Caco-2 (cell line): ENCODE results near the gene L1TD1. TPM values are rescaled to one million over a fixed set of nuclear protein-coding genes. Genes with fewer than 3 reads are reported as not detected.
"Not testable (repeated sequence)": the region's sequence is repeated elsewhere in the genome, so short reads cannot be mapped to it uniquely, and the experiment has no call there.

ENCODE experiments used
- BruUV-seq: library from RNA; stranded (reverse); fragments of 400-500 nt; replicated peaks from 2 replicates; lab custom pipeline; 2021; lab: Mats Ljungman, UMichigan
- CTCF ChIA-PET: fragments of 300-600 bp; sonication (Branson Sonifier 250); formaldehyde crosslinking; loops from one replicate; lab custom pipeline; 2022; ENCODE audit warnings: antibody characterized with exemption; lab: Charles Lee
- POLR2A ChIA-PET: fragments of 300-600 bp; sonication (Branson Sonifier 250); formaldehyde crosslinking; loops from one replicate; lab custom pipeline; 2022; ENCODE audit warnings: antibody characterized with exemption; lab: Charles Lee
- DNase-seq, 2 experiments: peaks; one replicate each; pipeline versions ENCODE4 v3.0.0 to v3.0.0-alpha.2; 2020 to 2022
- H3K27me3 ChIP-seq: replicated peaks from 2 replicates; pipeline ENCODE4 v1.6.0; 2011; ENCODE audit warnings: low read length; ENCODE audit not compliant: control insufficient read depth, insufficient read depth
- H3K36me3 ChIP-seq: 2 replicates; pipeline ENCODE4 v1.5.1; 2011; ENCODE audit warnings: low read length; ENCODE audit not compliant: control insufficient read depth, insufficient read depth
- H3K4me1 ChIP-seq: fragments of 250-450 bp; sonication (Bioruptor Pico); 2 replicates; pipeline ENCODE4 v1.5.1; 2020; ENCODE audit warnings: mild to moderate bottlenecking
- H3K4me3 ChIP-seq: 2 replicates; pipeline ENCODE4 v1.5.1; 2011; ENCODE audit warnings: low read depth, mild to moderate bottlenecking, control low read depth, low read length
- H3K9me3 ChIP-seq: fragments of 250-450 bp; sonication (Bioruptor Pico); 2 replicates; pipeline ENCODE4 v1.5.1; 2020; ENCODE audit warnings: mild to moderate bottlenecking, moderate library complexity
- H3K27ac Mint-ChIP-seq: one replicate; pipeline ENCODE4 v1.8.0; 2022; ENCODE audit warnings: mixed read lengths; ENCODE audit not compliant: unreplicated experiment
- H3K27me3 Mint-ChIP-seq: one replicate; pipeline ENCODE4 v1.8.0; 2022; ENCODE audit warnings: mixed read lengths; ENCODE audit not compliant: insufficient read depth, unreplicated experiment
- H3K36me3 Mint-ChIP-seq: one replicate; pipeline ENCODE4 v1.8.0; 2022; ENCODE audit warnings: mild to moderate bottlenecking, mixed read lengths; ENCODE audit not compliant: insufficient read depth, unreplicated experiment
- H3K4me1 Mint-ChIP-seq: one replicate; pipeline ENCODE4 v1.8.0; 2022; ENCODE audit warnings: low read depth, mixed read lengths; ENCODE audit not compliant: unreplicated experiment
- H3K4me3 Mint-ChIP-seq: one replicate; pipeline ENCODE4 v1.8.0; 2022; ENCODE audit warnings: mild to moderate bottlenecking, moderate library complexity, mixed read lengths; ENCODE audit not compliant: unreplicated experiment
- H3K9me3 Mint-ChIP-seq: one replicate; pipeline ENCODE4 v1.8.0; 2022; ENCODE audit warnings: mixed read lengths; ENCODE audit not compliant: unreplicated experiment
- intact Hi-C: fragments of 100-400 bp; cut with micrococcal nuclease; formaldehyde crosslinking; loops from one replicate; pipeline ENCODE4 v1.10.0; 2022; ENCODE audit not compliant: unreplicated experiment
- total RNA-seq: library from RNA; stranded (reverse); gene quantifications from 2 replicates; pipeline ENCODE4 v1.2.3, GENCODE V29; 2022
- TF ChIP-seq, protein P1 (sequence below), 2 experiments: fragments of 200-600 bp in 1 of 2; IDR thresholded peaks; 1 replicate in 1 of 2; 2 replicates in 1 of 2; pipeline versions ENCODE4 v1.5.1 to v1.8.0; 2011 to 2022; ENCODE audit warnings: antibody characterized with exemption in 1 of 2, control low read depth in 1 of 2, inconsistent platforms in 1 of 2, low read depth in 1 of 2, low read length in 1 of 2, mild to moderate bottlenecking in 1 of 2, moderate library complexity in 1 of 2; ENCODE audit not compliant: insufficient read depth in 1 of 2, severe bottlenecking in 1 of 2, unreplicated experiment in 1 of 2

The L1TD1 gene
- total RNA-seq, 1 experiment from 2014 or later, result 0.29 TPM

DNA sequence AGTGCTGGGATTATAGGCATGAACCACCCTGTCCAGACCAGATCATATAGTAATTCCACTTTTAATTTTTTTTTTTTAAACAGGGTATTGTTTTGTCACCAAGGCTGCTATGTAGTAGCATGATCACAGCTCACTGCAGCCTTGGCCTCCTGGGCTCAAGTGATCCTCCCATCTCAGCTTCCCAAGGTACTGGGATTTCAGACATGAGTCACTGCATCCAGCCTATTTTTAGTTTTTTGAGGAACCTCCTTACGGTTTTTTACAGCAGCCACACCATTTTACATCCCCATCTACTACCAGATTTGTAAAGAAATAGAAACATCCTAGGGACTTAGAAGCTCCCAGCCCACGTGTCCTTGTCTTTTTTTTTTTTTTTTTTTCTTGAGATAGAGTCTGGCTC lies 24.0 kb downstream of the L1TD1 start:
- no TSS peak for BruUV-seq
- no peaks in the 10 kb centered on the region for H3K9me3 ChIP-seq
- H3K27me3 Mint-ChIP-seq, result no peaks in the 10 kb centered on the region
- intact Hi-C loops, result no loop called here
- H3K4me3 ChIP-seq, result no peak overlapping the region
- H3K27ac Mint-ChIP-seq, result no peak overlapping the region
- H3K36me3 Mint-ChIP-seq, result no peaks in the 10 kb centered on the region
- no peaks in the 10 kb centered on the region for H3K4me1 Mint-ChIP-seq
- H3K36me3 ChIP-seq, result no peaks in the 10 kb centered on the region
- no peaks in the 10 kb centered on the region for H3K4me1 ChIP-seq
- ChIA-PET CTCF (no interaction called here), POLR2A (no interaction called here)
- TF ChIP-seq, protein P1, sequence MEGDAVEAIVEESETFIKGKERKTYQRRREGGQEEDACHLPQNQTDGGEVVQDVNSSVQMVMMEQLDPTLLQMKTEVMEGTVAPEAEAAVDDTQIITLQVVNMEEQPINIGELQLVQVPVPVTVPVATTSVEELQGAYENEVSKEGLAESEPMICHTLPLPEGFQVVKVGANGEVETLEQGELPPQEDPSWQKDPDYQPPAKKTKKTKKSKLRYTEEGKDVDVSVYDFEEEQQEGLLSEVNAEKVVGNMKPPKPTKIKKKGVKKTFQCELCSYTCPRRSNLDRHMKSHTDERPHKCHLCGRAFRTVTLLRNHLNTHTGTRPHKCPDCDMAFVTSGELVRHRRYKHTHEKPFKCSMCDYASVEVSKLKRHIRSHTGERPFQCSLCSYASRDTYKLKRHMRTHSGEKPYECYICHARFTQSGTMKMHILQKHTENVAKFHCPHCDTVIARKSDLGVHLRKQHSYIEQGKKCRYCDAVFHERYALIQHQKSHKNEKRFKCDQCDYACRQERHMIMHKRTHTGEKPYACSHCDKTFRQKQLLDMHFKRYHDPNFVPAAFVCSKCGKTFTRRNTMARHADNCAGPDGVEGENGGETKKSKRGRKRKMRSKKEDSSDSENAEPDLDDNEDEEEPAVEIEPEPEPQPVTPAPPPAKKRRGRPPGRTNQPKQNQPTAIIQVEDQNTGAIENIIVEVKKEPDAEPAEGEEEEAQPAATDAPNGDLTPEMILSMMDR (IDR thresholded peaks at IDR 0.05; ENCODE audit: insufficient read depth in 1 of 2, low read depth in 1 of 2, low read length in 1 of 2, severe bottlenecking in 1 of 2, unreplicated experiment in 1 of 2), result no peak
- H3K9me3 Mint-ChIP-seq, result no peaks in the 10 kb centered on the region
- no peak overlapping the region for H3K4me3 Mint-ChIP-seq
- DNase-seq, result no peak
- no peaks in the 10 kb centered on the region for H3K27me3 ChIP-seq

DNA sequence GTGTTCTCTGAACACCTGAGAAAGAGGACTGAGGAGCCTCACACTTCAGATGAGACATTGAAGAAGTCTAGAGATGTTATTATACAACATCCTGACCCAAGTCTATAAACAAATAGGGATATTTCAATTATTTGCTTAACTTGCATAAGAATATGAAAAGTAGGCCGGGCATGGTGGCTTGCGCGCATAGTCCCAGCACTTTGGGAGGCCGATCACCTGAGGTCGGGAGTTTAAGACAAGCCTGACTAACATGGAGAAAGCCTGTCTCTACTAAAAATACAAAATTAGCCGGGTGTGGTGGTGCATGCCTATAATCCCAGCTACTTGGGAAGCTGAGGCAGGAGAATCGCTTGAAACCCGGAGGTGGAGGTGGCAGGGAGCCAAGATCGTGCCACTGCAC lies 25.8 kb downstream of the L1TD1 start:
- DNase-seq, H3K9me3 ChIP-seq, H3K4me3 Mint-ChIP-seq, H3K4me1 Mint-ChIP-seq, H3K36me3 ChIP-seq, H3K27me3 Mint-ChIP-seq, H3K4me1 ChIP-seq, intact Hi-C loops, H3K27me3 ChIP-seq, H3K4me3 ChIP-seq, H3K36me3 Mint-ChIP-seq, H3K9me3 Mint-ChIP-seq, CTCF ChIA-PET, BruUV-seq, POLR2A ChIA-PET, H3K27ac Mint-ChIP-seq: not testable (repeated sequence)

DNA sequence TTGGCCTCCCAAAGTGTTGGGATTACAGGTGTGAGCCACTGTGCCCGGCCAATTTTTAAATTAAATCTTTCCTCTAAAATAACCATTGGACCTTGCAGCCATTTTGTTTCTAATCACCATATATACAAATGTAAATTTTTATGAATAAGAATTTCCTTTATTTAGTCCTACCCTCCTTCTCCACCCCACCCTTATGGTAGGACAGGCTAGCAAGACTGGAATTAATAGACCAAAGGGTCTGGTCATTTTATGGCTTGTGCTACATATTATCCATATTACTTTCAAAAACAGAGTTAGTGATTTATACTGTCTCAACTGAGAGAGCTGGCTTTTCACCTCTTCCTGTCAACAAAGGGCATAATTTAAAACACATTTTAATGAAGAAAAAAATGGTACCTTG lies 26.5 kb downstream of the L1TD1 start:
- ChIA-PET POLR2A (no interaction called here), CTCF (no interaction called here)
- no peak for DNase-seq
- BruUV-seq, result no TSS peak
- H3K36me3 Mint-ChIP-seq, result no peaks in the 10 kb centered on the region
- no peaks in the 10 kb centered on the region for H3K9me3 ChIP-seq
- H3K27me3 Mint-ChIP-seq, result no peaks in the 10 kb centered on the region
- TF ChIP-seq, protein P1 (IDR thresholded peaks at IDR 0.05; ENCODE audit: insufficient read depth in 1 of 2, low read depth in 1 of 2, low read length in 1 of 2, severe bottlenecking in 1 of 2, unreplicated experiment in 1 of 2), result no peak
- H3K9me3 Mint-ChIP-seq, result no peaks in the 10 kb centered on the region
- intact Hi-C loops, result no loop called here
- no peak overlapping the region for H3K4me3 Mint-ChIP-seq
- no peaks in the 10 kb centered on the region for H3K27me3 ChIP-seq
- H3K4me1 Mint-ChIP-seq, result no peaks in the 10 kb centered on the region
- no peak overlapping the region for H3K27ac Mint-ChIP-seq
- no peaks in the 10 kb centered on the region for H3K36me3 ChIP-seq
- H3K4me1 ChIP-seq, result no peaks in the 10 kb centered on the region
- no peak overlapping the region for H3K4me3 ChIP-seq

DNA sequence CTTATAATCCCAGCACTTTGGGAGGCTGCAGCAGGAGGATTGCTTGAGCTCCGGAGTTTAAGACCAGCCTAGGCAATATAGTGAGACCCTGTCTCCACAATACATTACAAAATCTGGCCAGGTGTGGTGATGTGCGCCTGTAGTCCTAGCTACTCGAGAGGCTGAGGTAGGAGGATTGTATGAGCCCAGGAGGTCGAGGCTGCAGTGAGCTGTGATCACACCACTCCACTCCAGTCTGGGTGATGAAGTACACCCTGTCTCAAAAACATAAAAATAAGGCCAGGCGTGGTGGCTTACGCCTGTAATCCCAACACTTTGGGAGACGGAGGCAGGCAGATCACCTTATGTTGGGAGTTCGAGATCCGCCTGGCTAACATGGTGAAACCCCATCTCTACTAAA lies 27.7 kb downstream of the L1TD1 start:
- Mint-ChIP-seq H3K36me3 (no peaks in the 10 kb centered on the region), H3K4me3 (no peak overlapping the region), H3K27ac (no peak overlapping the region), H3K4me1 (no peaks in the 10 kb centered on the region), H3K27me3 (no peaks in the 10 kb centered on the region), H3K9me3 (no peaks in the 10 kb centered on the region)
- Histone ChIP-seq H3K4me3 (no peak overlapping the region), H3K9me3 (no peaks in the 10 kb centered on the region), H3K4me1 (no peaks in the 10 kb centered on the region), H3K36me3 (no peaks in the 10 kb centered on the region), H3K27me3 (no peaks in the 10 kb centered on the region)
- CTCF ChIA-PET, result no interaction called here
- POLR2A ChIA-PET, result no interaction called here
- intact Hi-C loops, result no loop called here
- TF ChIP-seq, protein P1 (IDR thresholded peaks at IDR 0.05; ENCODE audit: insufficient read depth in 1 of 2, low read depth in 1 of 2, low read length in 1 of 2, severe bottlenecking in 1 of 2, unreplicated experiment in 1 of 2), result no peak
- BruUV-seq, result no TSS peak
- DNase-seq, result no peak
